HG03565 (cell line): ENCODE data around the gene SULT4A1.

Experiments
- ATAC-seq: cut with Tn5 transposase; IDR thresholded peaks from one replicate; pipeline ENCODE4 v1.9.1; 2021; ENCODE audit warnings: mild to moderate bottlenecking, moderate library complexity; ENCODE audit not compliant: unreplicated experiment

Gene SULT4A1

DNA sequence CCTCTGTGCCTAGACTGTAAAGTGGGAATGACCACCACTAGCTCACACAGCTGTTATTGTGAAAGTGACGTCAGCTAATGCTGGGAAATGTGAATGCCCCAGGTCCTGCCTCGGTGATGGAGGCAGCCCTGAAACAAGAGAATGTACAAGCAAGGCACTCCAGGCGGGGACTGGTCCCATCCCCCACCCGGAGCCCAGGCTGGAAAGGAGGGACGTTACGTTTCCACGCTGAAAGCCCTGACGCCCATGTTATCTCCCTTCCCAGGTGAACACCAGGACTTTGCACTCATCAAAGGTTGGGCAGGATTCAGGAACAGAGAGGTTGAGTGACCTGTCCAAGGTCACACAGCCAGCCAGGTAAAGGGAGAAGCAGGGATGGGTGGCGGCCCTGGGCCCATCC lies 784 bp downstream of the SULT4A1 start:
- no peak for ATAC-seq

- no peak for ATAC-seq
These were observed 1.5 kb downstream of the SULT4A1 start for GRCh38 chr22:43860831-43861230.

DNA sequence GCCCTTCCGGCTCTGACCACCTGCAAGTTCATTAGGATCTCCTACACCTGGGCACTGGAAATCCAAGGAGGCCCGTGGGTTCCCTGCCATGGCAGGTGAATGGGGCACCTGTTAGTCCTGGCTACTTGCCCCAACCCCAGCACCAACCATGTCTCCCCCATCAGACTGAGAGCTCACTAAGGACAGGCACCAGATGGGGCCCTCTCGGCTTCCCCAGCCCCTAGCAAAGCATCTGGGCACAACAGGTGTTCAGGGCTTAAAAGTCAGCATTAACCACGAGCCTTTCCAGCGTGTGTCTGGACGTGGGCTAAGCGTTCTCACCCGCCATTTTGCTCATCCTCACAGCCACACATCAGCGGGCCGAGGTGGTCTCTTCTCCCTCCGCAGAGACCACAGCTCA lies 2.2 kb downstream of the SULT4A1 start:
- no peak for ATAC-seq

DNA sequence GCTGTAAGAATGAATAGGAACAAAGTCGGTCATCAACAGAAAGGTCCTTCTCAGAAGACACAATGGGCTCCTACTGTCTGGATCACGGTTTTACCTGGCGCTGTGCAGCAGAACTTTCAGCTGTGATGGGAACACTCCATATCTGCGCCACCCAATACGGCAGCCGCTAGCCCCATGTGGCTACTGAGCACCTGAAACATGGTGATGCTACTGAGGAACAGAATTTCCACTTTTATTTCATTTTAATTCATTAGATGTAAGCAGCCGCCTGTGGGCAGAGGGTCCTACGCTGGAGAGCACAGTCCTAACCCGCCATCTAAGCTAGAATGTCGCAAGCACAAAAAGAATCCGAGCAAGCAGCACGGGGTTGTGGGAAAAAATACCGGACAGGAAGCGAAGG lies 2.7 kb downstream of the SULT4A1 start:
- no peak for ATAC-seq

DNA sequence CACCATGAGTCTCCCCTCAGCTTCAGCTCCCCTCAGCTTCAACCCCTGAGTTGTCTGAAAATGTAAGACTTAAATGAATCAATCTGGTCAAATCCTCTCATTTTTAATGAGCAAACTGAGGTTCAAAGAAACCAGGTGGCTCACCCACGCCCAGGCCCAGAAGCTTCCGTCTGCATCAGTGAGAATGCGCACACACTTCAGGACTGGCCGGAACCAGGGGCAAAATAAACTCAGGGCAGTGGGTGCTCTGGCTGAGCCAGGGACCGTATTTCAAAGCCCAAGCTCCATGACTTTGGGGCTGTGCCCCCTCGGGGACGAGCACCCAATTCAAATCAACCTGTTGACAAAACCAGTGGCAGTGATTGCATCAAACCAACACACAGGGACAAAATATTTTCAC lies 3.1 kb downstream of the SULT4A1 start:
- no peak for ATAC-seq

- no peak for ATAC-seq
These were observed 4.0 kb downstream of the SULT4A1 start for GRCh38 chr22:43858156-43858895.

GRCh38 chr22:43857367-43857766 lies 4.9 kb downstream of the SULT4A1 start:
- no peak for ATAC-seq

DNA sequence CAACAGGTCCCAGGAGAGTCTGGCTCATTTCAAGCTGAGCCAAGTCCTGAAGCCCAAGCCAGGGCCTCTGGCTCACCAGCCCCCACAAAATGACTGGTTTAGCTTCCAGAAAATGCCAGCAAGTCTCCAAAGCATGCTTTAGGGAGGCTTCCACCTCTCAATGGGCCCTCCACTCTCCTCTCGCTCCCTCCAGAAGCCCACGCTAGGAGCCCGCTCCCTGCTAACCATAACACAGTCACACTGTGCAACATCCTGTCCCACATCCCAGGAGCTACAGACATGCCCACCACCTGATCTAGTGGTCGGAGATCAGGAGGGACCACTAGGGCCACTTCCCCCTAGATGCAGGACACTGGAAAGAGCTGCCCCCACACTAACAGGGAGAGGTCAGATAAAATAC lies 6.9 kb downstream of the SULT4A1 start:
- no peak for ATAC-seq

DNA sequence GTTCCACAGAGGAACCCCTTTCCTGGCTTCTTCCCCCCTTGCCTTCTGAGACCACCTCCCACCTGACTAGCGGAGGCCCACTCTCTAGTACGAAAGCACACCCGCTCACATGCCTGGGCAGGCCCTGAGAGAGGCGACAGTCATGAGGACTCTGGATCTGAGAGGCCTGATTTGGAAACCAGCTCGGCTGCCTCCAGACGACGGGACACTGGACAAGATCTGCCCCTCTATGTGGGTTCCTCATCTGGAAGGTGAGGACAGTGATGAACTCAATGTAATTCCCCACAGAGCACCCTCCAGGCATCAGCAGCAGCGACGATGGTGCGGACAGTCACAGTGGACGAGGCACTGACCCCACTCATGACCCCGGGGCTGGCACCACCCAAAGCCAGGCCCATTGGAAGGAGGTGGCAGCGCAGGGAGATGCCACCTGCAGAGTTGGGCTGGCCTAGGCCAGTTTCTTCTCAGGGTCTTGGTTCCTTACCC lies 7.5 kb downstream of the SULT4A1 start:
- no peak for ATAC-seq

- ATAC-seq = no peak
These were observed 8.1 kb downstream of the SULT4A1 start for GRCh38 chr22:43854121-43854785.

GRCh38 chr22:43853328-43853931 lies 8.9 kb downstream of the SULT4A1 start:
- no peak for ATAC-seq

DNA sequence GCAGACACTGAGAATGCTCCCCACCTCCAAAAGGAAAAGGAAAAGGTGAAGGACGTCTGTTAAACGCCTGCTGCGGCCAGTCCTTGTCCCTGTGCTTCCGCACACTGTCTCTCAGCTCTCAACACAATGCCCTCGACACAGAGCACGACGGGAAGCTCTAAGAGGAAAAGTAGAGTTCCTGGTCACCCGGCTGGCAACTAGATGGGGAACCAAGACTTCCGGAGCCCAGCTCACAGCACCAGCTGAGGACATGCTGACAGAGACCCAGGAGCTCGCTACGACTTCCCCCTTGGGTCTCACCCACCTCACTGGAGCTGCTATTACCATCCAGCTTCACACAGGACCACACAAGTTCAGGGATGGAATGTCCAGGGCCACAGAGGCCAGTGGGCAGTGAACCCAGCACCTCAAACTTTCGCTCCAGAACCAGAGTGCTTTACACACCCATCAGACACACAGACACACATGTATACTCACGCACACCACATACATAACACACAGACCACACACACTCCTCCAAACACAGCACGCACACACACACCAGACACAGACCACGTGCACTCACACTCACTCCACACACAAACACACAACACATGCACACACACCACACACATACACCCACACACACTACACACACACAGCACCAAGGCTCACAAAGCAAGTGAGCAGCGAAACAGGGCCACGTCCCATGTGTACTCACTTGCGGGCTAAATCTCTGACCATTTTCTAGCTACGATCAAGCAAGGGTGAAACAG lies 9.6 kb downstream of the SULT4A1 start:
- no peak for ATAC-seq

DNA sequence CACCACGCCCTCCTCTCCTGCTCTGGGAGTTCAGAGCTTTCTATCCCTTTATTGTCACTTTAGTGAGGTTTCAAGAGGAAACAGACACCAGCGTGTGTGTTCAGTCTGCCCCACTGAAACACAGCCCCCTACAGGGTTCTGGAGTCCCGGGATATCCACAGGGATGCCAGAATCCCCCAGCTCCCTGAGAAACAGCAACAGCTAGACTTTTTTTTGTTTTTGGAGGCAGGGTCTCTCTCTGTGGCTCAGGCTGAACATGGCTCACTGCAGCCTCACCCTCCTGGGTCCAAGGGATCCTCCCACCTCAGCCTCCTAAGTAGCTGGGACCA lies 10.4 kb downstream of the SULT4A1 start:
- ATAC-seq = no peak

DNA sequence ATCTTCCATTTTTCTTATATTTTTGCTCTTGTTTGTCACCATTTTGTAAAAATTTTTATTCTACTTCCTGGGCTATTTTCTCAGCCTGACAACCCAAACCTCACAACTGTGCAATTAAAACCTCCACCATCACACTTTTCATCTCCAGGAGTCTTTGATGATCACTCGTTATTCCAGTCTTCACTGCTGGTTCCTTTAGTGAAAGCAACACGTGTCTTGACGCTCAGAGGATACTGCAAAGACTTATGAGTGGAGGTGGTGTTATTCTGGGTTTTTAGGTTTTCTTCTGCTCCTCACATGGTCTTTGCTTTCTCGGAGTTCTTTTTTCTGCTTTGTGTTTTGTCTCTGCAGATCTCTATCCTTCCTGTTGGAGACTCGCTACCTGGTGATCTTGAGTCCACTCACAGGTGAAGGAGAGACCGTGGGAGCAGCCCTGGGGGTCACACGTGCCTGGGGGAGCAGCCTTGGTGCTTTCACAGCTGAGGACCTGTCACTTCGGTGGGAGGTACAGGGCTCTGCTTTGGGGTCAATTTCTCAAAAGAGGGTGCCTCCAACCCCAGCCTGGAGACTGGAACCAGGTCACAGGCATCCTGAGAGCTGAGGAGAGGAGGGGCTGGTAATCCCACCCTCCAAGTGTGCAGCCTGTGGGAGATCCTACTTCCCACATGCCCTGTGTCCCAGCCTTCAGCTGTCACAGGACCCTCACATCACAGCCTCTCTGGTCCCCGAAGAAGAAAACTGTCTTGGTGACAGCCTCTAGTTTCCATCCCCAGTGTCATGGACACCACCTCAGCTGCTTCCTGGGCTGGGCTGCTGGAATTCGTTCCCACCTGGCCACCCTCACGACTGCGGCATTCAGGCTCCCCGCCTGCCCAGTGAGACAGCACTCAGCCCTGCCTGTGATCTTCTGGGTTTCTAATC lies 11.0 kb downstream of the SULT4A1 start:
- ATAC-seq = no peak

GRCh38 chr22:43850529-43850928 lies 11.8 kb downstream of the SULT4A1 start:
- no peak for ATAC-seq

- ATAC-seq = no peak
These were observed 12.6 kb downstream of the SULT4A1 start for GRCh38 chr22:43849731-43850130.

- ATAC-seq = no peak
These were observed 13.7 kb downstream of the SULT4A1 start for GRCh38 chr22:43848366-43849171.

DNA sequence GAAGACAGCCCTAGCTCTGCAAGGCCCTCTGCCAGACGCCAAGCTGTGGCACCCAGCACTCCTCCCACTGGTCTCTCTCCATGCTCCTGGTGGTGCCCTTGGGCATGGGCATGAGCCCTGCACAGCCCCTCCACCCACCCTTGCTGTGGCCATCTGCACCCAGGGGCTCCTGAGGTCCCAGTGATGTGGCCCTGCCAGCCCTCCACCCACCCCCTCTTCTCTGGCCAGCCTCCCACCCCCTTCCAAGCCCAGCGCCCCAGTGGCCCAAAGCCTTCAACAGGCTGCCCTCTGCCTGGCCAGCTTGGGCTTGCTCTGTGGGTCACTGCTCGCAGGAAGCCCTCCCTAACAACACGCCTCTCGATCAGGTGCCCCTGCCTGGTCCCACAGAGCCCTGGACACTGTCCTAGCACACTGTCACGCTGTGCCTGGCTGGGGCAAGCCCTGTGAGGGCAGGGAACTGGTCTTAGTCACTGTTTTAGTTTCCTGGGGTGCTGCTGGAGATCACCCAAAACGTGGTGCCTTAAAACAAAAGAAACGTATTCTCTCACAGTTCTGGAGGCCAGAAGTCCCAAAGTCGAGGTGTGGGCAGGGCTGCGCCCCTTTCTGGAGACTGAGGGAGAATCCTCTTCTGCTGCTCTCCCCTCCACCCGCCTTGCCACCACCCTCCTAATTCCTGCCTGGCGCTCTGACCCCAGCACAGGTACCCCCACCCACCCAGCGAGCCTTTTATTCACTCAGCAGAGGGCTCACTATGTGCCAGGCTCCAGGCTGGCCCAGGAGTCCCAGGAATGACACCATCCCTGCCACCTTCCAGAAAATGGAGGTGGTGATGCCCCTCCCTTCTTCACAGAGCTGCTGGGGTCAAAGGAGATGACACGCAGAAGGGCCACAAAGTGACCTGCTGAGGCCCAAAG lies 14.7 kb downstream of the SULT4A1 start:
- ATAC-seq = no peak

- ATAC-seq = no peak
These were observed 15.3 kb downstream of the SULT4A1 start for GRCh38 chr22:43846966-43847365.
